Mesothelial cell of epicardium (in vitro differentiated cells): Measurements from ENCODE around the gene ALK. TPM values are rescaled to one million over a fixed set of nuclear protein-coding genes. Genes with fewer than 3 reads are reported as not detected.

Experiments
- DNase-seq, 2 experiments: peaks; one replicate each; pipeline ENCODE4 v3.0.0; 2021; ENCODE audit warnings: low spot score in 2 of 2; ENCODE audit not compliant: unreplicated experiment in 2 of 2
- H3K27ac Mint-ChIP-seq: 2 replicates; pipeline ENCODE4 v1.8.0; 2021; ENCODE audit warnings: mixed read lengths
- H3K27me3 Mint-ChIP-seq: 2 replicates; pipeline ENCODE4 v1.8.0; 2021; ENCODE audit warnings: low read depth, mixed read lengths
- H3K36me3 Mint-ChIP-seq: 2 replicates; pipeline ENCODE4 v1.8.0; 2021; ENCODE audit warnings: mixed read lengths
- H3K4me1 Mint-ChIP-seq: 2 replicates; pipeline ENCODE4 v1.8.0; 2021; ENCODE audit warnings: mixed read lengths
- H3K4me3 Mint-ChIP-seq: 2 replicates; pipeline ENCODE4 v1.8.0; 2021; ENCODE audit warnings: mild to moderate bottlenecking, moderate library complexity, mixed read lengths
- H3K9me3 Mint-ChIP-seq: 2 replicates; pipeline ENCODE4 v1.8.0; 2021; ENCODE audit warnings: mixed read lengths
- CTCF ChIP-seq: fragments of 200-600 bp; sonication (generic); IDR thresholded peaks from one replicate; pipeline ENCODE4 v1.5.0; 2021; ENCODE audit warnings: antibody characterized with exemption; ENCODE audit not compliant: unreplicated experiment
- total RNA-seq: library from RNA; stranded (reverse); gene quantifications from 3 replicates; pipeline ENCODE4 v1.2.1, GENCODE V29; 2021

ALK gene
- total RNA-seq, 1 donor from 2014 or later, result 0.13 TPM

- H3K27ac Mint-ChIP-seq, result no peak overlapping the region
- peaks cover 12% of the 10 kb centered on the region for H3K4me1 Mint-ChIP-seq
- peaks cover 13% of the 10 kb centered on the region for H3K9me3 Mint-ChIP-seq
- TF ChIP-seq CTCF, result no peak
- H3K36me3 Mint-ChIP-seq, result no peaks in the 10 kb centered on the region
- H3K27me3 Mint-ChIP-seq, result peaks cover 20% of the 10 kb centered on the region
- H3K4me3 Mint-ChIP-seq, result no peak overlapping the region
- no peak for DNase-seq
Observed at GRCh38 chr2:29480426-29480825, 441.0 kb downstream of the ALK start.

- H3K27ac Mint-ChIP-seq, result no peak overlapping the region
- no peaks in the 10 kb centered on the region for H3K36me3 Mint-ChIP-seq
- no peak for DNase-seq
- H3K4me3 Mint-ChIP-seq, result no peak overlapping the region
- peaks cover 4% of the 10 kb centered on the region for H3K9me3 Mint-ChIP-seq
- H3K27me3 Mint-ChIP-seq, result peaks cover 20% of the 10 kb centered on the region
- H3K4me1 Mint-ChIP-seq, result peaks cover 12% of the 10 kb centered on the region
- TF ChIP-seq CTCF, result no peak
Observed at GRCh38 chr2:29479401-29479800, 442.0 kb downstream of the ALK start.

- peaks cover 20% of the 10 kb centered on the region for H3K27me3 Mint-ChIP-seq
- no peaks in the 10 kb centered on the region for H3K36me3 Mint-ChIP-seq
- H3K4me1 Mint-ChIP-seq, result peaks cover 12% of the 10 kb centered on the region
- no peak for DNase-seq
- peaks cover 1% of the 10 kb centered on the region for H3K9me3 Mint-ChIP-seq
- TF ChIP-seq CTCF, result no peak
- no peak overlapping the region for H3K4me3 Mint-ChIP-seq
- no peak overlapping the region for H3K27ac Mint-ChIP-seq
Observed at GRCh38 chr2:29478641-29479040, 442.7 kb downstream of the ALK start.

- Mint-ChIP-seq H3K27ac (no peak overlapping the region), H3K4me1 (peaks cover 12% of the 10 kb centered on the region), H3K4me3 (no peak overlapping the region), H3K36me3 (no peaks in the 10 kb centered on the region), H3K27me3 (peaks cover 20% of the 10 kb centered on the region), H3K9me3 (peaks cover 13% of the 10 kb centered on the region)
- TF ChIP-seq CTCF, result no peak
- DNase-seq, result no peak
Observed at GRCh38 chr2:29477186-29477585, 444.2 kb downstream of the ALK start.

- Mint-ChIP-seq H3K9me3 (peaks cover 19% of the 10 kb centered on the region), H3K27ac (no peak overlapping the region), H3K4me1 (peaks cover 11% of the 10 kb centered on the region), H3K27me3 (peaks cover 19% of the 10 kb centered on the region), H3K36me3 (peaks cover 1% of the 10 kb centered on the region), H3K4me3 (no peak overlapping the region)
- no peak for TF ChIP-seq CTCF
- no peak for DNase-seq
Observed at GRCh38 chr2:29475499-29475898, 445.9 kb downstream of the ALK start.

- Mint-ChIP-seq H3K4me3 (no peak overlapping the region), H3K27me3 (no peaks in the 10 kb centered on the region), H3K27ac (no peak overlapping the region), H3K4me1 (no peaks in the 10 kb centered on the region), H3K9me3 (peaks cover 36% of the 10 kb centered on the region), H3K36me3 (peaks cover 8% of the 10 kb centered on the region)
- no peak for DNase-seq
- TF ChIP-seq CTCF, result no peak
Observed at GRCh38 chr2:29469961-29470360, 451.4 kb downstream of the ALK start.
